DMS114 treated with DMSO at 0.1 percent for 48 hours (cell line): ENCODE data around the gene ALOX15B.
"Not testable (repeated sequence)": the region's sequence is repeated elsewhere in the genome, so short reads cannot be mapped to it uniquely, and the experiment has no call there.

Experiments used
- DNase-seq: peaks from one replicate; lab custom pipeline; 2025; ENCODE audit not compliant: unreplicated experiment; lab: John Stamatoyannopoulos, UW

Gene ALOX15B

DNA sequence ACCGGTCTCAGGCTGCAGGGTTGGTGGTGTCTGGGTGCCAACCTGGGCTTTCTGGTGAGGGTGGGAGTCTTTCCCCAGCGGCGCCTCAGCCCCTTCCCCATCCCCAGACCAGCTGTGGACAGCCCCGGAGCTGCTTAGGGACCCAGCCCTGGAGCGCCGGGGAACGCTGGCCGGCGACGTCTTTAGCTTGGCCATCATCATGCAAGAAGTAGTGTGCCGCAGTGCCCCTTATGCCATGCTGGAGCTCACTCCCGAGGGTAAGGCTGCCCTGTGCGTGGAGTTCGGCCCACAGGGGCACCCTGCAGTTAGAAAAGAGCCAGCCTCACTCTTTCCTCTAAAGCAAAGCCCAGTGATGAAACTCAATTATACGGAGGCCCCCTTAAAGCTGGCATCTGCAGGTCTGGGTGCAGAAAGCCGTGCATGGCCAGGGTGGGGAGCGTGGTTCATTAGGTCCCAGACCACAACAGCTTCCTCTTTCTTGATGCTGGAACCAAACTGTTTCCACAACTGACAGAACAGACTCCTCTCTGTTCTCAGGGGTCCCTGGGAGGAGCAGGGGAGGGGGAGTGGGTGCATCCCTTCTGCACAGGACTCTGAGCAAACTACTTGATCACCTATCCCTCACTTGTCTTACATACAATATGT, 25.7 kb upstream of the ALOX15B start:
- DNase-seq = no peak

DNA sequence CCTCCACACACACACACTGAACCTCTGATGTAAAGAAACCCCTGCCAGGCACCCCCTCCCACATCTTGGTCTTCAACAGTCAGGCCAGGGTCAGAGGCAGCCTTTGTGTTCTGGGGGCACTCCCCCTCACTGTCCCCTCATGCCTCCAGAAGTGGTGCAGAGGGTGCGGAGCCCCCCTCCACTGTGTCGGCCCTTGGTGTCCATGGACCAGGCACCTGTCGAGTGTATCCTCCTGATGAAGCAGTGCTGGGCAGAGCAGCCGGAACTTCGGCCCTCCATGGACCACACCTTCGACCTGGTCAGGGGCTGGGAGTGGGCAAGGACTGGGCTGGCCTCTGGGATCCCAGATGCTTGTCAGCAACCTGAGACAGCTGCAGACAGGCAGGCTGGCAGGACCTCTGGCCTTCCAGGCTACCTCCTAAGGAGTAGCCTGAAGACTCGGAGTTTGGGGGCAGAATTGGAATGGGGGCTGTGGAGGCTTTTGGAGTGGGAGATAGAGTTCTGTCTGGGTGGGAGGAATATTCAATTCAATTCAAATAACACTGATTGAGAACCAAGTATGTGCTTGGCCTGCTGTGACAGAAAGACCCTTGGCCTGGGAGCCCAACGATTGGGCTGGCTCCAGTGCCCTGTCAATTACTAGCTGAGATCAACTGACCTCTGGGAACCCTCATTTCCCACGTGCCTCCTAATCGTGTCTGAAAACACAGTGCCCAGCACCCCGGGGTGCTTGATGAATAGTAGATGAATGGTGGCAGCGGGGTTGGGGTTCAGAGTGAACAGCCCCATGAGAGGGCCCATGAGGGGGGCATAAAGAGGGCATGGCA, 24.9 kb upstream of the ALOX15B start:
- no peak for DNase-seq

DNA sequence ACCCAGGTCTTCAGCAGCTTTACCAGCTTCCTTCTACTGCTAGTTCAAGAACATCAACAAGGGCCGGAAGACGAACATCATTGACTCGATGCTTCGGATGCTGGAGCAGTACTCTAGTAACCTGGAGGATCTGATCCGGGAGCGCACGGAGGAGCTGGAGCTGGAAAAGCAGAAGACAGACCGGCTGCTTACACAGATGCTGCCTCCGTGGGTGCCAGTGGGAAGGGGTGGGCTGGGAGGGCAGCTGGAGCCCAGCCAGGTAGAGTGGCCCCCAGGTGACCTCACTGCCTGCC, 24.4 kb upstream of the ALOX15B start:
- DNase-seq = no peak

DNA sequence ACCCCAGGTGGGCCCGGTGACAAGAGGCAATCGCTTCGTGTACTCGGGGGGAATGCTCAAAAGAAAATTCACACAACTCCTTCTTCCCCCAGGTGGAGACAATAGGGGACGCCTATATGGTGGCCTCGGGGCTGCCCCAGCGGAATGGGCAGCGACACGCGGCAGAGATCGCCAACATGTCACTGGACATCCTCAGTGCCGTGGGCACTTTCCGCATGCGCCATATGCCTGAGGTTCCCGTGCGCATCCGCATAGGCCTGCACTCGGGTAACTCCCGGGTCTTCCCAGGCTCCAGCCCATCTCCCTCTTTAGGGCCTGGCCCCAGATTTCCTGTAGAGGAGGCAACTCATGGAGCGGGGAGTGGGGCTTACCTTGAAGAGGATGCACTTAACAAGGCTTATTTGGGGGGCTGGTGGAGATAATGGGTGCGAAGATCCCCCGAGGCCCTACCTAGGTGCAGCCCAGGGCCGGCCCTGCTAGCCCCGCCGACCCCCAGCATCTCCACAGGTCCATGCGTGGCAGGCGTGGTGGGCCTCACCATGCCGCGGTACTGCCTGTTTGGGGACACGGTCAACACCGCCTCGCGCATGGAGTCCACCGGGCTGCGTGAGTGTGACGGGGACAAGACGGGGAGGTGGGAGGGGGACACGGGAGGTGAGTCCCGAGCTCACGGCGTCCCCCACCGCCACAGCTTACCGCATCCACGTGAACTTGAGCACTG, 23.5 kb upstream of the ALOX15B start:
- DNase-seq = no peak

DNA sequence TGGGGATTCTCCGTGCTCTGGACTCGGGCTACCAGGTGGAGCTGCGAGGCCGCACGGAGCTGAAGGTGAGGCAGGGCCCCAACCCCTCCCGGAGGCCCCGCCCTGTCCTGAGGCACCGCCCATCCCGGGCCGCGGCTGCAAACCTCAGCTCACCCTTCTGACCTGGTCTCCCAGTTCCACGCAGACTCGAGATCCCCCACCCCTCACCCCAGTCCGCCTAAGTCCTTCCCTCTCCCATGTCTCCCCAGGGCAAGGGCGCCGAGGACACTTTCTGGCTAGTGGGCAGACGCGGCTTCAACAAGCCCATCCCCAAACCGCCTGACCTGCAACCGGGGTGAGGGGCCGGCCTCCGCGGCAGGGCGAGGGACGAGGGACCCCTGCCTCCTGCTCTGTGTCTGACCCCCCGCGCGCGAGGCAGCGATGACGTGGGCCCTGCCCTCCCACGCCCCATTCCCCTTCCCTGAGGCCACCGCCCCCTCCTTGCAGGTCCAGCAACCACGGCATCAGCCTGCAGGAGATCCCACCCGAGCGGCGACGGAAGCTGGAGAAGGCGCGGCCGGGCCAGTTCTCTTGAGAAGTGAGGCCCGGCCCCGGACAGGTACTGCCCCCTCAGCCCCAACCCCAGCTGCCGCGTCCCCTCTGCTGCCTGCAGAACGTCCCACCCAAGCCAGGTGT, 22.8 kb upstream of the ALOX15B start:
- no peak for DNase-seq

DNA sequence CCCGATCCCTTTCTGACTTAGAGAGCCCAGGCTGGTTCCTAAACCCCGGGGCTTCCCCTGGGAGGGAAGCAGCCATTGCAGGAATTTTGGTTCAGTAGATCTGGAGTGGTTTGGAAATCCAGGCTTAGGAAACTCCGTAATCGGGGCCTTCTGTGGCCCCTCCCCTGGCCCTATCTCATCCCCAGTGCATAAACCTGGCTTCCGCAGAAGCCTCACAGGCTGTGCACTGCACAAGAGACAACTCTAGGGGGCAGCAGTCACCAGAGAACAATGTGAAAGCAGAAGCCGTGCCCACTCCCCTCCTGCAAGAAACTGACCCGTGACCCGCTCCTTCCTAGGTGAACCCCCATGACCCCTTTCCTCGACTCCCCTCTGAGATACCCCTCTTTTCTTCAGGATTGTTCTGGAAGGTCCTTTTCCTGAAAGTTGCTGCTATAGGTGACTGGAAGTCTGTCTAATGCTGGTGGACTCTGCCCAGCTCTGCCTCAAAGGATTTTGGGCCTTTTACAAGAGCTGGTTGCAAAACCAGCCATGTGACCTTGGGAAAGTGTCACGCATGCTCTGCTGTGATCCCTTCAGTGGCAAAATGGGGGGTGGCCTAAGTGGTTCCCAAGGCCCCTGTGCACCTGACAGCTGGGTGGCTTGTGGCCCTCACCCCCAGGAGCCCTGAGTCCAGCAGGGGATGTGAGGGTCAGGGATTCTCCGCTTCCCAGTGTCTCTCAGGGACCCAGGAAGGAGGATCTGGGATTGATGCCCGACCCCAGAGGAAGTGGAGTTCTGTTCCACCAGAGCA, 22.0 kb upstream of the ALOX15B start:
- no peak for DNase-seq

DNA sequence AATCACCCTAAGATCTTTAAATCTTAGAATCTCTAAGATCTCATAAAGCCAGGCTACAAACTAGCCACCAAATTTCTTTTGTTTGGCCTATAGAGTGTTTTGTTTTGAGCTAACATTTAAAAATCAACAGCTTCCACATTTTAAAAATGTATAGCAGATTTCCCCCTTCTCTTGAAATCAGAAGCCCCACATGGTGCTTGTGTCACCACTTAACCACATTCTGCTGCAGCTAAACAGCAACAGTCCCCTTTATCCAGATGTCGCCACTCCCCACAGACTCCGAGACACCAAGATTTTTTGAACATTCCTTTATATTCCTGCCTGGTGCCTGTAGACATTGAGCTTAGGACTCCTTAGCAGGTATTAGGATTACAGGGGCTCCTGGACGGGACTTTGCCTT, 20.4 kb upstream of the ALOX15B start:
- no peak for DNase-seq

DNA sequence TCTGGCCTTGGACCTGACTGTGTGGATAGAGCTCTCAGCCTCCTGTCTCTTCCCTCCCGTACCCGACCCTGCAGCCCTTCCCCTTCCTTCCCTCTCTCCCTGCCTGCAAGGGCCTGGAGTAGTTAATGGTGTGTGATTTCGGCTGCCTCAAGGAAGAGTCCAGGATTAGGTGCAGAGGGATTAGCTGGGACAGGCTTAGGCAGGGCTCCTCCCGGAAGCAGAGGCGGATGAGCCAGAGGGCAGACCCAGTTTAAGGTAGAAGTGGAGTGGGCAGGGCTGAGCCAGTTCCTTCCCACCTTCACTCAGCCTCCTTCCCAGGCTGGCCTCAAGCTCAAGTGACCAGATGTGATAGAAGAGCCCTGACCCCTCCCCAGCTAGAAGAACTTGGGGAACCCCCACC, 19.7 kb upstream of the ALOX15B start:
- no peak for DNase-seq

DNA sequence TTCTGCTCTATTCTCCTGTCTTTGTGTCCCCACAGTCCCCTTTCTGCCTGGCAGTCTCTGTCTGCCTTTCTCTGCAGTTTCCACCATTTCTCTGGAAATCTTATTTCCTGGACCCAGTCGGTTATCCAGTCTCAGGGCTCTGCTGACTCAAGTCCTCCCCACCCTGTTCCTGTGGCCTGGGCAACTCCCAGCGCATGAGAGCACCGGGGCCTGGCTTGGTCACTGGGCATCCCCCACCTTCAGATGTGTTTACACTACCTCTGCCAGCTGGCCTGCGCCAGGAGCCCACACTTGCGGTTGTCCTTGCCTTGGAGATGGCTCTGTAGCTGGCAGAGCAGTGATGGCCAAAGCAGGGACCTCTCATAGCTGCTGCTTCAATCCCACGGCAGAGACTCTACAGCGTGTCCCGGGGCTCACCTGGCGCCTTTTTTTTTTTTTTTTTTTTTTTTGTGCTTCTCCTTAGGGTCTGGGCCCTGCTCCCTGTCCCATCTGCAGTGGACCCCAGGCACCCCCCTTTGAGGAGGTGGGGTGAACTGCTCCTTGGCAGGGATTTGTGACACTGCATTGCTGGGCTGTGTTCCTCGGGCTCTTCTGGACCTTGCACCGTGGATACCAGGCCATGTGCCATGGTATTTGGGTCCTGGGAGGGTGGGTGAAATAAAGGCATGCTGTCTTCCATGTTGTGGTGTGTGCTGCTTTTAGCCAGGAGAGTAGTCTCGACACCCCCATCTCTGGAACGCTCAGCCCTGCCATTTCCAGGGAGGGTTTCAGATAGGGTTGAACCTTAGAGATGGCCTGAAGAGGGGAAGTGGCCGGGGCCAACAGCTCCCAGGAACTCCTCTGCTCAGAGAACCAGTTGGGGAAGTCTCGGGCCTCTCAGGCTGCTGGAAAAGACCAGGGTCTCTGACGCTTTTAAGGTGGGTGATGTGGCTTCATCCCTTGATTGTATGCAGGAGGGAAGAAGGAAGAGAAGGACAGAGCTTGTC, 18.9 kb upstream of the ALOX15B start:
- DNase-seq = no peak

DNA sequence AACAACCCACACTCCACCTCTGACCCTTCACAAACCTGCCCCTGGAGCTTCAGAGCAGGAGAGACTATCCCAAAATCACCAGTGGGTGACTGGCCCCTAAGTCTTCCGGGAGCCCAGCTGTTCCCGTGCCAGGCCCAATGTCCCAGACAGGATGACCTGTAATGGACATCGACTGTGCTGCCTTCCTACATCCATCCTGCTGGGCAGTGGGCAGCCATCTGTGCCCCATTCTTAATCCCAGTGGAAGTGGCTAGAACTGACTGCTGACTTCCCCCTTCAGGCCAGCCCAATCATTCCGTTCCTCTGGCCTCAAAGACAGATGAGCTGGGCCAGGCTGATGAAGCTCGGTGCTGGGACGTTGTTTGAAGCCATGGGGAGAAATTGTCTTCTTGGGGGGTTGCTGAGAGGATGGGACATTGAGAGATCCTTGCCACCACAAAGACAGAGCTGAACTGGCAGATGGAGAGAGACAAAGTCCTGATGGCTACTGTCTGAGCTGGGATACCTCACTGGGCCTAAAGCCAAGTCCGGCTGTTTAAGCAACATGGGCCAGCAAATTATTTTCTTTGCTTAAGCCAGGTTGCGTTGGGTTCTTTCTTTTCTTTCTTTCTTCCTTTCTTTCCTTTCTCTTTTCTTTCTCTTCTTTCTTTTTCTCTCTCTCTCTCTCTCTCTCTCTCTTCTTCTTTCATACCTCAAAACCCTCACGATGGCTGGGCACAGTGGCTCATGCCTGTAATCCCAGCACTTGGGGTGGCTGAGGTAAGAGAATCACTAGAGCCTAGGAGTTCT, 17.9 kb upstream of the ALOX15B start:
- DNase-seq = no peak

DNA sequence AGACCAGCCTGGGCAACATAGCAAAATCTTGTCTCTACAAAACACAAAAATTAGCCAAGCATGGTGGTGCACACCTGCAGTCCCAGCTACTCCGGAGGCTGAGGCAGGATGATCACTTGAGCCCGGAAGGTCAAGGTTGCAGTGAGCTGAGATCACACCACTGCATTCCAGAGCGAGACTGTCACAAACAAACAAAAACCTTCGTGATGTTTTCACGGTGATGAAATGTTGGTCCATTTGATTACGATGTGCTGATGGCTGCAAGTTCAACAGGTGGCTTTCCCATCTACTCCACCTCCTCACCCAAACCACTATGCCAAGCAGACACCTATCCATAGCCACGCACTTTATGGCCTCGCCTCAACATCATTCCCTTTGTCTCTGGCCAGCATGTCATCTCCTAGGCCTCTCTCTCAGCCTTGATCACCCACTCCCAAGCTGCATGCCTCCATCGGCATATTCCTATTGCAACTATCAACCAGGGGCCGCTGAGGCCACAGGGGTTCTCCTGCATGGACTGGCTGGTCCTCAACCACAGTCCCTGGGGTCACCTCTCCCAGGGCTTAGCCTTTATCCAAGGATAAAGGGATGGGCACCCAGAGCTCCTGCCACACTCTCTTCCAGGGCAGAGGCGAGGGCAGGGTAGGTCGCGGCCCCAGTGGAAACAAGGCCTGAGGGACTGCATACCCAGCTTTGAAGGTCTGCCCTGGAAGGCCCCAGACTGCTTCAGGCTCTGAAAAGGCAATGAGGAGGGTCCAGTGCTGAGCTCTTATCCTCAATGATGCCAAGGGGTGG, 17.1 kb upstream of the ALOX15B start:
- DNase-seq = no peak

DNA sequence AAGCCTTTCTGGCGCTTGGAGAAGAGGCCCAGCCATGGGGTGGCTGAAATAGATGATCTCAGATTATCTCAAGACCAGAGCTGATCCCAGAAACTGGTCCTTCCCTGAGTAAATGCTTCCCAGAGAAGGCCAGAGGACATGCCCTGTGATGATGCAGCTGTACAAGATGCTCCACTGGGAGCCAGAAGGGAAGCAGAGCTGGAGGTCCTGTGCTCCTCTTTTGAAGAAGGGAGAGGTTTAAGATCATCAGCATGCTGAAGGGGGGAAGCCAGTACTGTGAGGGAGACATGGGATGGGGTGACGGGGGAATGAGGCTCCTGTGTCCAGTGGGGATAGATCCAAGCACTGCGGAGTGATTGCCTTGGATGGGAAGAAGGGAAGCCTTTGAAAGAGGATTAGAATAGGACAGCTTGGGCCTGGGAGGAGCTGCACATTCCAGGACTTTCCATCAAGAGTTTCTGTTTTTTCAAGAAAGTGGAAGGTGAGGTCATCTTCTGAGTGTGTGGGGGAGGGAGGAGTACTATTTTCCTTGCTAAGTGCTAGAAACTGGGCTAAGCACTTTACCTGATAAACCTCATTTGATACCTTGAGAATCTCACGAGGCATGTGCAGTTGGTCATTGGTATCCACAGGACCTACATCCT, 16.4 kb upstream of the ALOX15B start:
- no peak for DNase-seq

DNA sequence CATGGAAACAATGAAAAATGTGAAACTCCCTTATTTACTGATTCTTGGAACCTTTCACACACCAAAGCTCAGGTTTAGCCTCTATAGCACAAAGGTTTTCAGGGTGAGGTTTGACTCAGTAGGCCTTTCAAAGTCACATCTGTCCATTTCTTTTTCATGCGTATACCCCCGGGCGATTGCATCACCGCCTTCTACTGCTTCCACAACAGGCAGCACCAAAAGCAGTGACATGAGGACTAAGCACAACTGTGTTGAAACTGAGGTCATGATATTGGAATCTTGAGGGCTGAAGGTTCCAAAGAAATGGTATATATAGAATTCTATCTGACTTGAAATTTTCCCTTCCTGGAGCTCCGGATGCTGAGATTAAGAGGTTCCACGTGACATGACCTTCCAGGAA, 14.7 kb upstream of the ALOX15B start:
- DNase-seq = not testable (repeated sequence)

DNA sequence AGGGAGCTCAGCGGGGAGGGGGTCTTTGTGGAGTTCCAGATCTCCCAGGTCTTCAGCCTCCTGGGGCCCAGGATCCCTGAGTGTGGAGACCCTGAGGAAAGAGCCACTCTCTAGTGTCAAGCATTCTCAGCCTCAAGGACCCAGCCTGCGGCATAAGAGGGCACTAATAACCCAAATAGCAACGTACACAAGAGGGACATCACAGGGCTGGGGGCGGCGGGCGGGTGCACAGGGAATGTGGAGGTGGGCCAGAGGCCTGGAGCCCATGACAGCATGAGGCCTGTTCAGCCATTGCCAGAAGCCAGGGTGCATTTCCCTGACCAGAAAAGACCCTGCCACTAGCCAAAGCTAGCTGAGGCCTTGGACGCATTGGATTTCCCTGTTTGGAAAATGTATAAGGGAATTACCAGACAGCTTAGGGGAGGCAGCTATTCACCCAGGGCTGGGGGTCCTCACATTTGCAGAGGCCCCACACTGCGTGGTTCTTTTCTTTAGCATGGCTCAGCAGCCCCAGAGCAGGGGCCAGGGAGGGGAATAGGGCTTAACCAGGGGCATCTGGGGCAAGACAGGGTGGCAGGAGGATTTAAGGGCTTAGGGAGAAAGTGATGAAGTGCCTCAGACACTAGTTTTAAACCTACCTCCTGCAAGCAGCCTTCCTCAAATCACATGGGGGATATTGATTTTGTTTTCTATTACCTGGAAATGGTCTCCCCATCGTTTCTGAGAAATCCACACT, 13.5 kb upstream of the ALOX15B start:
- no peak for DNase-seq

DNA sequence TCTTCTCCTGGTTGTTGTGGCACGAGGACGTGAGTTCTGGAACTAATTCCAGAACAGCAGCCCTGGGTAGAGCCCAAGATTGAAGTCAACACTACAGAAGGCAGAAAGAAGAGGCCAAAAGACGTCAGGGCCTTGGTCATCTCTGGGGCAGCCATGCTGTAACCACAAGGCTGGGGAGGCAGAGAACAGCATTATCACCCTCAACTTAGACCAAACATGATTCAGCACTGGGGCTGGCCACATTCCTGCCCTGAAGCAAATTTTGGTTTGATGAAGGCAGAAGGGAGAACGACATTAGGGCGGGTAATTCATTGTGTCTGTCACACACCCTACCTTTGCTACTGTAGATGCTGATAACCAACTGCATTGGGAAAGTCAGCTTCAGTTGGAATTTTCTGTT, 9.7 kb upstream of the ALOX15B start:
- no peak for DNase-seq

DNA sequence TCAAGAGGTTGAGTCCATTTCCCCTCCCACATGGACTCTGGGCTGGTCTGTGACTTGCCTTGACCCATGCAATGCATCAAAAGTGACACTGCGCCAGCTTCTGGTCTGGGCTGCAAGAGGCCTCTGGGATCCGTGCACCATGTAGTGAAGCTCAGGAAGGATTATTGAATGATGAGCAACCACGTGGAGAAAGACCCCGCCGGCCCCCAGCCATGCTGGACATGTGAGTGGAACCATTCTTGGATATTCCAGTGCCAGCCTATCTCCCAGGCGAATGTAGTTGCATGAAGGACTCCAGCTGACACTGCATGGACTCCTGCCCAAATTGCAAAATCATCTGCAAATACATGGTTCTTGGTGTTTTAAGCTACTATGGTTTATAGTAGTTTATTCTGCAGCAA, 7.6 kb upstream of the ALOX15B start:
- DNase-seq = no peak

DNA sequence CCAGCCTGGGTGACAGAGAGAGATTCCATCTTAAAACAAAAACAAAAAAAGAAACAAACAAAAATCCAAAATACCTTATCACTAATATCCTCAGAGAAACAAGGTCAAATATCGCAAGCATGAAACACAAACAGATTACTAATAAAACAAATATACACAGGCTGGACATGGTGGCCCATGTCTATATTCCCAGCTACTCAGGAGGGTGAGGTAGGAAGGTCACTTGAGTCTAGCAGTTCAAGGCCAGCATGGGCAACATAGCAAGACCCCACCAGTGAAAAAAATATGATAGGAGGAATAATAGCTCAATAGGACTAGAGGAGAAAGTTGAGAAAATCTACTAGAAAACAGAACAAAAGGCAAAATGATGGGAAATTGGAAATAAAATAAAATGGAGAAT, 6.9 kb upstream of the ALOX15B start:
- no peak for DNase-seq
